ENCODE results near the gene NRXN3. TPM values are rescaled to one million over a fixed set of nuclear protein-coding genes. Genes with fewer than 3 reads are reported as not detected.
A peak's percentile ranks its signal among the peaks of the same experiment; 100 is the strongest.

The NRXN3 gene
- total RNA-seq, 5 donors from 2014 or later (not counting 1 experiment from before 2014, with no cell fraction given), result not detected

- Mint-ChIP-seq H3K27me3 (peaks cover 4 to 7% of the 10 kb centered on the region in 2 donors), H3K9me3 (peaks cover 0 to 5% (median 0%) of the 10 kb centered on the region in 3 donors), H3K4me1 (no peaks in the 10 kb centered on the region), H3K36me3 (no peaks in the 10 kb centered on the region), H3K27ac (no peak overlapping the region), H3K4me3 (no peak overlapping the region)
- Histone ChIP-seq H3K9me3 (no peaks in the 10 kb centered on the region), H3K27ac (ENCODE audit: low read length) (no peak overlapping the region), H3K27me3 (replicated peaks in 1 of 2; ENCODE audit: control insufficient read depth in 2 of 2, extremely low read depth in 1 of 2, insufficient read depth in 2 of 2, low read length in 1 of 2) (peaks cover 0 to 3% of the 10 kb centered on the region in 2 experiments), H3K36me3 (ENCODE audit: control insufficient read depth in 2 of 2, extremely low read depth in 1 of 2, insufficient read depth in 1 of 2, low read length in 1 of 2) (no peaks in the 10 kb centered on the region), H3K4me1 (ENCODE audit: control insufficient read depth in 1 of 2, extremely low read depth in 1 of 2, insufficient read depth in 2 of 2, low read length in 2 of 2) (no peaks in the 10 kb centered on the region), H3K4me3 (ENCODE audit: control insufficient read depth in 1 of 2, extremely low read depth in 1 of 2, low read length in 1 of 2) (no peak overlapping the region)
- ChIA-PET CTCF (no interaction called here), POLR2A (no interaction called here)
- ATAC-seq (replicated peaks in 1 of 4), result no peak
- WGBS (ENCODE audit: insufficient coverage), result no CpG with 5 or more reads among the region's 3 CpGs
- DNase-seq, result no peak
Measured at GRCh38 chr14:78446807-78447206, 276.6 kb downstream of the NRXN3 start.

GRCh38 chr14:78448164-78449094 is 278.3 kb downstream of the NRXN3 start:
- no peak for ATAC-seq (replicated peaks in 1 of 4)

GRCh38 chr14:78450669-78451318 is 280.6 kb downstream of the NRXN3 start:
- no peak overlapping the region for H3K4me3 Mint-ChIP-seq
- Histone ChIP-seq H3K36me3 (ENCODE audit: control insufficient read depth in 2 of 2, extremely low read depth in 1 of 2, insufficient read depth in 1 of 2, low read length in 1 of 2) (no peaks in the 10 kb centered on the region), H3K27ac (ENCODE audit: low read length) (no peak overlapping the region), H3K27me3 (replicated peaks in 1 of 2; ENCODE audit: control insufficient read depth in 2 of 2, extremely low read depth in 1 of 2, insufficient read depth in 2 of 2, low read length in 1 of 2) (no peaks in the 10 kb centered on the region), H3K4me1 (ENCODE audit: control insufficient read depth in 1 of 2, extremely low read depth in 1 of 2, insufficient read depth in 2 of 2, low read length in 2 of 2) (no peaks in the 10 kb centered on the region), H3K4me3 (ENCODE audit: control insufficient read depth in 1 of 2, extremely low read depth in 1 of 2, low read length in 1 of 2) (no peak overlapping the region), H3K9me3 (no peaks in the 10 kb centered on the region)
- no peaks in the 10 kb centered on the region for H3K4me1 Mint-ChIP-seq
- no peak for ATAC-seq (replicated peaks in 1 of 4)
- no peak for DNase-seq
- H3K36me3 Mint-ChIP-seq, result no peaks in the 10 kb centered on the region
- no peak overlapping the region for H3K27ac Mint-ChIP-seq
- CTCF ChIA-PET, result no interaction called here
- POLR2A ChIA-PET, result no interaction called here
- no CpG with 5 or more reads among the region's 6 CpGs for WGBS (ENCODE audit: insufficient coverage)
- peaks cover 0 to 4% of the 10 kb centered on the region in 2 donors for H3K27me3 Mint-ChIP-seq
- peaks cover 0 to 5% (median 0%) of the 10 kb centered on the region in 3 donors for H3K9me3 Mint-ChIP-seq

More at GRCh38 chr14:78448164-78449094, 278.3 kb downstream of the NRXN3 start:
- peaks cover 0 to 7% of the 10 kb centered on the region in 2 donors for H3K27me3 Mint-ChIP-seq
- CTCF ChIA-PET, result no interaction called here
- H3K4me1 ChIP-seq (ENCODE audit: control insufficient read depth in 1 of 2, extremely low read depth in 1 of 2, insufficient read depth in 2 of 2, low read length in 2 of 2), result no peaks in the 10 kb centered on the region
- H3K36me3 Mint-ChIP-seq, result no peaks in the 10 kb centered on the region
- 46% methylated on average over 7 of the region's 13 CpGs for WGBS (ENCODE audit: insufficient coverage)
- H3K36me3 ChIP-seq (ENCODE audit: control insufficient read depth in 2 of 2, extremely low read depth in 1 of 2, insufficient read depth in 1 of 2, low read length in 1 of 2), result no peaks in the 10 kb centered on the region
- no peaks in the 10 kb centered on the region for H3K27me3 ChIP-seq (replicated peaks in 1 of 2; ENCODE audit: control insufficient read depth in 2 of 2, extremely low read depth in 1 of 2, insufficient read depth in 2 of 2, low read length in 1 of 2)
- no peaks in the 10 kb centered on the region for H3K4me1 Mint-ChIP-seq
- H3K4me3 Mint-ChIP-seq, result no peak overlapping the region
- H3K9me3 Mint-ChIP-seq, result peaks cover 0 to 5% (median 0%) of the 10 kb centered on the region in 3 donors
- peak in 2 of 35 experiments; percentile 2 to 8 for DNase-seq
- no peak overlapping the region for H3K27ac ChIP-seq (ENCODE audit: low read length)
- no peak overlapping the region for H3K27ac Mint-ChIP-seq
- POLR2A ChIA-PET, result no interaction called here
- H3K4me3 ChIP-seq (ENCODE audit: control insufficient read depth in 1 of 2, extremely low read depth in 1 of 2, low read length in 1 of 2), result no peak overlapping the region
- H3K9me3 ChIP-seq, result no peaks in the 10 kb centered on the region

GRCh38 chr14:78451319-78451695 is 281.1 kb downstream of the NRXN3 start:
- H3K4me3 ChIP-seq (ENCODE audit: control insufficient read depth in 1 of 2, extremely low read depth in 1 of 2, low read length in 1 of 2), result no peak overlapping the region
- H3K9me3 ChIP-seq, result no peaks in the 10 kb centered on the region
- Mint-ChIP-seq H3K4me3 (no peak overlapping the region), H3K36me3 (no peaks in the 10 kb centered on the region), H3K9me3 (peaks cover 0 to 5% (median 1%) of the 10 kb centered on the region in 3 donors), H3K27ac (no peak overlapping the region), H3K4me1 (no peaks in the 10 kb centered on the region), H3K27me3 (peaks cover 0 to 6% of the 10 kb centered on the region in 2 donors)
- H3K27ac ChIP-seq (ENCODE audit: low read length), result no peak overlapping the region
- no peak for DNase-seq
- no peak for ATAC-seq (replicated peaks in 1 of 4)
- 20% methylated on average over 1 of the region's 2 CpGs for WGBS (ENCODE audit: insufficient coverage)
- CTCF ChIA-PET, result no interaction called here
- no peaks in the 10 kb centered on the region for H3K4me1 ChIP-seq (ENCODE audit: control insufficient read depth in 1 of 2, extremely low read depth in 1 of 2, insufficient read depth in 2 of 2, low read length in 2 of 2)
- H3K27me3 ChIP-seq (replicated peaks in 1 of 2; ENCODE audit: control insufficient read depth in 2 of 2, extremely low read depth in 1 of 2, insufficient read depth in 2 of 2, low read length in 1 of 2), result no peaks in the 10 kb centered on the region
- H3K36me3 ChIP-seq (ENCODE audit: control insufficient read depth in 2 of 2, extremely low read depth in 1 of 2, insufficient read depth in 1 of 2, low read length in 1 of 2), result no peaks in the 10 kb centered on the region
- POLR2A ChIA-PET, result no interaction called here

- Mint-ChIP-seq H3K9me3 (peaks cover 0 to 4% (median 0%) of the 10 kb centered on the region in 3 donors), H3K4me3 (no peak overlapping the region), H3K4me1 (no peaks in the 10 kb centered on the region), H3K36me3 (no peaks in the 10 kb centered on the region), H3K27me3 (peaks cover 0 to 10% of the 10 kb centered on the region in 2 donors), H3K27ac (no peak overlapping the region)
- Histone ChIP-seq H3K9me3 (no peaks in the 10 kb centered on the region), H3K4me1 (ENCODE audit: control insufficient read depth in 1 of 2, extremely low read depth in 1 of 2, insufficient read depth in 2 of 2, low read length in 2 of 2) (no peaks in the 10 kb centered on the region), H3K4me3 (ENCODE audit: control insufficient read depth in 1 of 2, extremely low read depth in 1 of 2, low read length in 1 of 2) (no peak overlapping the region), H3K36me3 (ENCODE audit: control insufficient read depth in 2 of 2, extremely low read depth in 1 of 2, insufficient read depth in 1 of 2, low read length in 1 of 2) (no peaks in the 10 kb centered on the region), H3K27ac (ENCODE audit: low read length) (no peak overlapping the region), H3K27me3 (replicated peaks in 1 of 2; ENCODE audit: control insufficient read depth in 2 of 2, extremely low read depth in 1 of 2, insufficient read depth in 2 of 2, low read length in 1 of 2) (no peaks in the 10 kb centered on the region)
- ATAC-seq (replicated peaks in 1 of 4) (no peak), DNase-seq (no peak)
- 58% methylated on average over 2 of the region's 6 CpGs for WGBS (ENCODE audit: insufficient coverage)
- POLR2A ChIA-PET, result no interaction called here
- CTCF ChIA-PET, result no interaction called here
Measured at GRCh38 chr14:78455896-78456435, 285.8 kb downstream of the NRXN3 start.

- ATAC-seq (replicated peaks in 1 of 4) (no peak), DNase-seq (no peak)
- Histone ChIP-seq H3K27ac (ENCODE audit: low read length) (no peak overlapping the region), H3K27me3 (replicated peaks in 1 of 2; ENCODE audit: control insufficient read depth in 2 of 2, extremely low read depth in 1 of 2, insufficient read depth in 2 of 2, low read length in 1 of 2) (no peaks in the 10 kb centered on the region), H3K36me3 (ENCODE audit: control insufficient read depth in 2 of 2, extremely low read depth in 1 of 2, insufficient read depth in 1 of 2, low read length in 1 of 2) (no peaks in the 10 kb centered on the region), H3K4me1 (ENCODE audit: control insufficient read depth in 1 of 2, extremely low read depth in 1 of 2, insufficient read depth in 2 of 2, low read length in 2 of 2) (no peaks in the 10 kb centered on the region), H3K9me3 (no peaks in the 10 kb centered on the region), H3K4me3 (ENCODE audit: control insufficient read depth in 1 of 2, extremely low read depth in 1 of 2, low read length in 1 of 2) (no peak overlapping the region)
- CTCF ChIA-PET, result no interaction called here
- Mint-ChIP-seq H3K36me3 (no peaks in the 10 kb centered on the region), H3K9me3 (peaks cover 5 to 7% (median 6%) of the 10 kb centered on the region in 3 donors), H3K4me3 (no peak overlapping the region), H3K27me3 (peaks cover 0 to 4% of the 10 kb centered on the region in 2 donors), H3K27ac (no peak overlapping the region), H3K4me1 (no peaks in the 10 kb centered on the region)
- POLR2A ChIA-PET, result no interaction called here
Measured at GRCh38 chr14:78469947-78470346, 299.8 kb downstream of the NRXN3 start.
